T follicular helper cell (primary cell): ENCODE measurements around the gene NLRP7.
"Not testable (repeated sequence)": the region's sequence is repeated elsewhere in the genome, so short reads cannot be mapped to it uniquely, and the experiment has no call there.

ENCODE experiments used
- DNase-seq: peaks from one replicate; pipeline ENCODE4 v3.0.0-alpha.2; 2020; ENCODE audit warnings: low read depth

NLRP7 gene

DNA sequence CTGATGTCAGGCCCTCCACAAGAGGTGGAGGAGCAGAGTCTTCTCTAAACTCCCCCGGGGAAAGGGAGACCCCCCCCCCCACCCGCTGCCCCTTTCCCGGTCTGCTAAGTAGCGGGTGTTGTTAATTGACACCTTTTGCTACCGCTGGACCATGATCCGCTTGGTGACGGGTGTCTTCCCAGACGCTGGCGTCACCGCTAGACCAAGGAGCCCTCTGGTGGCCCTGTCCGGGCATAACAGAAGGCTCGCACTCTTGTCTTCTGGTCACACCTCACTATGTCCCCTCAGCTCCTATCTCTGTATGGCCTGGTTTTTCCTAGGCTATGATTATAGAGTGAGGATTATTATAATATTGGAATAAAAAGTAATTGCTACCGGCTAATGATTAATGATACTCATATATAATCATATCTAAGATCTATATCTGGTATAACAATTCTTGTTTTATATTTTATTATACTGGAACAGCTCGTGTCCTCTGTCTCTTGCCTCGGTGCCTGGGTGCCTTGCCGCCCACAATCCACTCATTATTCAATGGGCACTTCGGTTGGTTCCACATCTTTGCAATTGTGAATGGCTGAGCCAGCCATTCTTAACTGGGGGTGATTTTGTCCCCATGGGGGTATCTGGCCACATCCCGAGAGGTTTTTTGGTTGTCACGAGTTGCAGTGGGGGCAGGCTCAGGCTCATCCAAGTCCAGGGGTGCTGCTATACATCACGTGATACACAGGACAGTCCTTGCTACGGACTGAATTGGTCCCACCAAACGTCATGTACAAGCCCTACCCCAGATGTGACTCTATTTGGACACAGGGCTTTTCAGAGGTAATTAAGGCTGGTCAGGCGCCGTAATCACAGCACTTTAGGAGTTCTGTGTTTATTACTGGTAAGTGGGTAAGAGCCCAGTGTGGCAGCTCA lies 27.4 kb downstream of the NLRP7 start:
- not testable (repeated sequence) for DNase-seq

DNA sequence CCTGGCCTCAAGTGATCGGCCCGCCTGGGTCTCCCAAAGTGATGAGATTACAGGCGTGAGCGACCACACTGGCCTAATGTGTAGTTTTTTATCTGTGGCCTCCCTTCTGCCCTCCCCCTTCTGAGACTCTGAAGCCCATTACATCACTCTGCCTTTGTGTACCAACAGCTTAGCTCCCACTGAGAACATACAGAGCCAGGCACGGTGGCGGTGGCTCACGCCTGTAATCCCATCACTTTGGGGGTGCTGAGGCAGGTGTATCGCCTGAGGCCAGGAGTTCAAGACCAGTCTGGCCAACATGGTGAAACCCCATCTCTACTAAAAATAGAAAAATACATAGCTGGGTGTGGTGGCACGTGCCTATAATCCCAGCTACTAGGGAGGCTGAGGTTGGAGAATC lies 28.8 kb downstream of the NLRP7 start:
- DNase-seq, result no peak

DNA sequence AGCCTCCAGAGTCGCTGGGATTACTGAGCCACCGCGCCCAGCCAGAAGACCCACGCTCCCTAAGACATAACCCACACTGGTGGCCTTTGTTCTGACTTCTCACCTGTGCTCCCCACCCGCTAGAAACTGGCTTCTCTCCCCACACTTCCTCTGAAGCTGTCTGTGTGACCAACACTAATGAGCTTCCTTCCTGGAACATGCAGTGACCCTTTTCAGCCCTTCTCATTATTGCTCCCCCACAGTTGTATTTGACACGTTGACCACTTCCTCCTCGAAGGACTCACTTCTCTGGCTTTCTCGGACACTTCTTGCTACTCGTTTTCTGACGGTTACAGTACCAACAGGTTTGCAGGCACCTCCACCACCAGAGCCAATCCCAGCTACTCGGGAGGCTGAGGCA lies 30.5 kb downstream of the NLRP7 start:
- DNase-seq, result no peak

DNA sequence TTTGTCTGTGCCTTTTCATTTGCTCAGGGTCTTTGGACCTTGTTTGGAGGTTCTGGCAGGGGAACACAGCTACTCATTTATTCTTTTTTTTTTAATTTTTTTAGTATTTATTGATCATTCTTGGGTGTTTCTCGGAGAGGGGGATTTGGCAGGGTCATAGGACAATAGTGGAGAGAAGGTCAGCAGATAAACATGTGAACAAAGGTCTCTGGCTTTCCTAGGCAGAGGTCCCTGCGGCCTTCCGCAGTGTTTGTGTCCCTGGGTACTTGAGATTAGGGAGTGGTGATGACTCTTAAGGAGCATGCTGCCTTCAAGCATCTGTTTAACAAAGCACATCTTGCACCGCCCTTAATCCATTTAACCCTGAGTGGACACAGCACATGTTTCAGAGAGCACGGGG lies 39.4 kb downstream of the NLRP7 start:
- not testable (repeated sequence) for DNase-seq

DNA sequence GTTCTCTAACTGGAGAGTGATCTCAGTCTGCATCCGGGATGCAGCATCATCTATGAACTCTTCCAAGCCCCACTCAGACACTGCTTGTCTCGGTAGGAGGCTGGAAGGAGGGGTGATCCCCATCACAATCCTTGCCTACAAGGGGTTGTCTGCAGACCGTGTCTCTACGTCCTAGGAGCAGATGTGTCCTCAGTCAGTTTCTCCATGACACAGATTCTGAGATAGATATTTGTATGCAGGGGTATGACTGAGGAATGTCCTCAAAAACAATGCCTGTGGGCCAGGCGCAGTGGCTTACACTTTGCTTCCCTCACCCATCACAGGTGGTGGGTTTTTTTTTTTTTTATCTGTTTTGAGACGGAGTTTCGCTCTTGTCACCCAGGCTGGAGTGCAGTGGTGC lies 40.5 kb downstream of the NLRP7 start:
- DNase-seq, result no peak

DNA sequence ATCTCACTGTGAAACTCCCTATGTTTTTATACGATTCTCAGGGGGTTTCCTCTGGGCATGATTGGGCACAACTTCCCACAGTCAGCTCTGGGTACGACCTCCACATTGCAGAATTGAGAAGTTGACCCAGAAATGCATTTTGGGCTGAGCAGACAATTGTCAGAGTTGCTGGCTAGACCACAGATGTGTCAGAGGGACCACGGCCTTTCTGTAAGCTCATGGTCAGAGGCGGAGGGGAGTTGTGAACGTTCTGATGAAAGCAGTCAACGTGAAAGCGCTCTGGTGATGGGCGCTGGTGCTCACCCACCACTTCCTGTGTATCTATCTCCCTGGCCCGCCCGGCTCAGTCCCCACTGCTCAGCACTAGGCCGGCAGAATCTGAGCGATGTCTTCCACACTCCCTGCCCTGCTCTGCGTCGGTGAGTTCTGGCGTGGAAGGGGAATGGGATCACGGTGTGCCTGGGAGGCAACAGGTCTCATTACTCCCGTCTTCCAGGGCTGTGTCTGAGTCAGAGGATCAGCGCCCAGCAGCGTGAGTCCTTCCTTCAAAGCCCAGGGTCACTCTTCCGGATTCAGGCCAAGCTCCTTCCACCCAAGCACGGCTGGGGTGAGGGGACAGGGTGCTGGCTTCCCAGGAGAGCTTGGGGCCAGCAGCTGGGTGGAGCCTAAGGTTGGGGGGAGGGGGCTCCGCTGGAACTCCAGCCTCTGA lies 41.4 kb downstream of the NLRP7 start, which contains the start of gene NCR1:
Gene NCR1 (plus strand): TSS at position 346 of the 709 bp plus-strand sequence. CDS start 40 bp downstream, at position 386.
- DNase-seq, result no peak

DNA sequence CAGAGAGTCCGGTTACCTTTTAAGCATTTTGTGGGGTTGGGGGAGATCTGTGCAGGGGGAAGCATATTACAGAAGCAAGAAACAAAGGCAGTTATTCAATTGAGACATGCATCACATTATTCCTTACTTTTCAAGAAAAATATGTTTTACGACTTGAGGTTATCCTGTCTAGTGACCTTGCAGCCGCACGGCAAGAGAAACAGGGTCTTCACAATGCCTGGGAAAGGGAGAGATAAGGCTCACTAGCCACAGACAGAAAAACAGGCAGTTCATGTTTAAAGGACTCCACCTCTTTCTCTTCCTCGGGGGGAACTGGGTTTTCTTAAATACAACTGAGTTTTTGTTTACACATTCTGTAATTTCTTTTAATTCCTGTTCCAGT lies 41.9 kb downstream of the NLRP7 start:
- DNase-seq, result no peak

DNA sequence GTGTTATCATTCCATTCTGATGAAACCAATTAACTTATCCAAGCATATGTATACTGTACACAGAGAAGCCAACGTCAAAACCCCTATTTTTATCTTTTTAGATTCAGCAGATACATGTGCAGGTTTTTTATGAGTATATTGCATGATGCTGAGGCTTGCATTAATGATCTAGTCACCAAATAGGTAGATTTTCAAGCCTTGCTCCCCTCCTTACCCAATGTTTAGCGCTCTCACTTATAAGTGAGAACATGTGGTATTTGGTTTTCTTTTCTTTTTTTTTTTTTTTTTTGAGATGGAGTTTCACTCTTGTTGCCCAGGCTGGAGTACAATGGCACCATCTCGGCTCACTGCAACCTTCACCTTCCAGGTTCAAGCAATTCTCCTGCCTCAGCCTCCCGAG lies 43.1 kb downstream of the NLRP7 start:
- DNase-seq, result not testable (repeated sequence)

DNA sequence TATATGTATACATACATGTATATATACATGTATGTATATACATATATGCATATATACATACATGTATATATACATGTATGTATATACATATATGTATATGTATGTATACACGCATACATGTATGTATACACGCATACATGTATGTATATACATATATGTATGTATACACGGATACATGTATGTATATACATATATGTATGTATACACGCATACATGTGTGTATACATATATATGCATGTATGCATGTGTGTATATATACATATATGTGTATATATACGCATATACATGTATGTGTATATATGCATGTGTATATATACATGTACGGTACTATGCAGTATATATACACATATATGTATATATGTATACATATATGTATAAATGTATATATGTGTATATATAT lies 44.0 kb downstream of the NLRP7 start:
- DNase-seq, result no peak

DNA sequence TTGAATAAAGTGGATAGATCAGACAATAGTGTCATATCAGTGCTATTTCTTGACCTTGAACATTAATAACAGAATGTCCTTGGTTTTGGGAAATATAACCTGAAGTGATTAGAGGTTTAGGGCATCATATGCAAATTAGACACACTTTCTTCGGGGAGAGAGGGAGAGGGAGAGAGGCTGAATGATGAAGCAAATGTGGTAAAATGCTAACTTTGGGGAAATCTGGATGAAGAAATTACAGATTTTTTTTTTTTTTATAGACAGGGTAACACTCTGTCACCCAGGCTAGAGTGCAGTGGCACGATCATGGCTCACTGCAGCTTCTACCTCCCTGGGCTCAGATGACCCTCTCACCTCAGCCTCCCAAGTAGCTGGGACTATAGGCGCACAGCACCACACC lies 45.3 kb downstream of the NLRP7 start:
- DNase-seq, result no peak

DNA sequence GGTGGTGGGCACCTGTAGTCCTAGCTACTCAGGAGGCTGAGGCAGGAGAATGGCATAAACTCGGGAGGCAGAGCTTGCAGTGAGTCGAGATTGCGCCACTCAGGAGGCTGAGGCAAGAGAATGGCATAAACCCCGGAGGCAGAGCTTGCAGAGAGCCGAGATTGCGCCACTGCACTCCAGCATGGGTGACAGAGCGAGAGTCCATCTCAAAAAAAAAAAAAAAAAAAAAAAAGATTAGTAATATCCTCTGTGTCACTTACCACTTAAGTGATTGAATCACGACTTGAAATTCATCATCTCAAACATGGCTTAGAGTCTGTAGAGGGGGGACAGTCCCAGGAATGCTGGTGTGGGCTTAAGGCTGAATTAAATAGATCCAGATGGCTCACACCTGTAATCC lies 46.2 kb downstream of the NLRP7 start:
- not testable (repeated sequence) for DNase-seq

DNA sequence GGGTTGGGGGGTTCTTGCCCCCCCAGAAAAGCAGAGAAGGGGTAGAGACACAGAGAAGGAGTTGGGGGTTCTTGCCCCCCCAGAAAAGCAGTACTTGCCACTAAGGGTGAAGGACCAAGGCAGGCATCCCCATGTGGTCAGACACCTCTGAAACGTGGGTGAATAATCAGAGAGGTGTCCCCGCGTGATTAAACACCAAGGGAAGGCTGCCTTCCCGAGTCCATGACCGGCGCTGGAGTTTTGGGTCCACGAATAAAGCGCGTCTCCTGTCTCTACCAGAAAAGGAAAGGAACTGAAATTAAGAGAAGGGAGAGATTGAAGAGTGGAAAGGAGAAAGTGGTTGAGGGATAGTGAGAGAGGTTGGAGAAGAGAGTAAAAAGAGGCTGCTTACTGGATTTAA lies 47.7 kb downstream of the NLRP7 start:
- not testable (repeated sequence) for DNase-seq

DNA sequence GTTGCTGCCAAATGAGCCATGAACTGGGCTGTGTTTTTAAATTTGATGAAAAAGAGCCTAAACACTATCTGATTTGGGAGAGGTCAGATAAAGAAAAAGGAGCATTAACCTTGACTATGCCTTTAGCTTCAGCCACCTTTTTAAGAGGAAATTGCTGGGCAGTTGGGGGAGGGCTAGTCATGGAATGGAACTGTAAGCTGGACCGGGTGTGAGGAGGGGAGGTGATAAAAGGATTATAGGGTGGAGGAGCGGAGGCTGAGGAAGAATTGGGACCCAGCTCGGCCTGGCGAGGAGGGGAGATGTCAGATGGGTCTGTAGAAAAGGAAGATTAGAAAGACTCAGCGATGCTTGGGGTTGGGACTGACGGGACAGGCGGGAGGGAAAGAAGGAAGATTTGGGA lies 48.6 kb downstream of the NLRP7 start:
- DNase-seq, result not testable (repeated sequence)

DNA sequence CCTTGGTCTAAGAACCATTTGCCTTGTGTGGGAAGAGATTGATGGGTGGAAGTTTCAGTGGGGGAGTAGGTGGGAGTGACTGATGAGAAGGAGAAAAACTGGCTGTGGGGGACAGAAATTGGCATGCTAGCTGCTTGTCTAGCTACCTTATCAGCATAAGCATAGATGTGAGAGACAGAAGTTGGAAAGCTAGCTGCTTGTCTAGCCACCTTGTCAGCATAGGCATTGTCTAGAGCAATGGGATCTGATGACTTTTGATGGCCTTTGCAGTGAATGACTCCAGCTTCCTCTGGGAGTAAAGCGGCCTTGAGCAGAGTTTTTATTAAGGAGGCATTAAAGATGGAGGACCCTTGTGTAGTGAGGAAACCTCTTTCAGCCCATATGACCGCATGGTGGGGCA lies 51.3 kb downstream of the NLRP7 start:
- DNase-seq, result no peak

DNA sequence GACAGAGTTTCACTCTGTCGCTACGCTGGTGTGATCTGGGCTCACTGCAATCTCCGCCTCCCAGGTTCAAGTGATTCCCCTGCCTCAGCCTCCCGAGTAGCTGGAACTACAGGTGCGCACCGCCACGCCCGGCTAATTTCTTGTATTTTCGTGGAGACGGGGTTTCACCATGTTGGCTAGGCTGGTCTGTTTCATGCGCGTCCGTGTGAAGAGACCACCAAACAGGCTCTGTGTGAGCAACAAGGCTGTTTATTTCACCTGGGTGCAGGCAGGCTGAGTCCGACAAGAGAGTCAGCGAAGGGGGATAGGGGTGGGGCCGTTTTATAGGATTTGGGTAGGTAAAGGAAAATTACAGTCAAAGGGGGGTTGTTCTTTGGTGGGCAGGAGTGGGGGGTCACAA lies 53.2 kb downstream of the NLRP7 start:
- DNase-seq, result not testable (repeated sequence)

DNA sequence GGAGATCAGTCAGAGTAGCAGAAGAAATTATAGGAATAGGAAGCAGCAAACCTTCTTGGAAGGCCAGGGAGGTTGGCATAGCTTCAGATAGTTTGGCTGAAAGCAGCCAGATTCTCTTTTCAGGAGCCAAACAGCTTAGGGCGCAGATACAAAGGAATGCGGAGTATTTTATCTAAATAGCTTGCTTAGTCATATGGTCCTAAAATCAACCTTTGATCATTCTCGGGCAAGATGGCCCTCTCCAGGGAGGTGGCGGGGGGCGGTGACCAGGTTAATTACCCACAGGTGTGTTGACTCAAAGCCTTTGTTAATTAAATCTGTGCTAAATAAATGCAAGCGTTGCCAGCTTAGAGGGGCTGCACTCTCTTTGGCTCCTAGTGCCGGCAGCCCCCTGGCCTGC lies 53.9 kb downstream of the NLRP7 start:
- no peak for DNase-seq

DNA sequence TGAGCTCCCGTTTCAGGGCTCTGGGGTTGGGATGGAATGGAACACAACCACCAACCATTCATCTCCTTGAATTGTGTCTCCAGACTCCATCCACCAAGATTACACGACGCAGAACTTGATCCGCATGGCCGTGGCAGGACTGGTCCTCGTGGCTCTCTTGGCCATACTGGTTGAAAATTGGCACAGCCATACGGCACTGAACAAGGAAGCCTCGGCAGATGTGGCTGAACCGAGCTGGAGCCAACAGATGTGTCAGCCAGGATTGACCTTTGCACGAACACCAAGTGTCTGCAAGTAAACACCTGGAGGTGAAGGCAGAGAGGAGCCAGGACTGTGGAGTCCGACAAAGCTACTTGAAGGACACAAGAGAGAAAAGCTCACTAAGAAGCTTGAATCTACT lies 57.8 kb downstream of the NLRP7 start:
- DNase-seq, result no peak

DNA sequence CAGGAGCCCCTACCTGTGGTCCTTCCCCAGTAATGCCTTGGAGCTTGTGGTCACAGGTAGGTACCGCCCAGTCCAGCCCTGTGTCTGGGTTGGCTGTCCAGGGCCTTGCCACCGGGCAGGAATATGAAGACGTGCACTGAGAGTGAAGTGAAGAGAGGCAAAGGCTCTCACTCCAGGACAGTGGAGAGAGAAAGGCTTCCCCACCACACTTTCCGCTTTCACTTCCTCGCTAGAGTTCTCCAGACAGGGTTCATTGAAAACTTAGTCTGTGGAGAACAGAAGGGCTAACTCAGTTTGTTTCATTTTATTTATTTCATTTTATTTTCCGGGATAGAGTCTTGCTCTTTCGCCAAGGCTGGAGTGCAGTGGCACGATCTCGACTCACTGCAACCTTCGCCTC lies 59.1 kb downstream of the NLRP7 start:
- no peak for DNase-seq

DNA sequence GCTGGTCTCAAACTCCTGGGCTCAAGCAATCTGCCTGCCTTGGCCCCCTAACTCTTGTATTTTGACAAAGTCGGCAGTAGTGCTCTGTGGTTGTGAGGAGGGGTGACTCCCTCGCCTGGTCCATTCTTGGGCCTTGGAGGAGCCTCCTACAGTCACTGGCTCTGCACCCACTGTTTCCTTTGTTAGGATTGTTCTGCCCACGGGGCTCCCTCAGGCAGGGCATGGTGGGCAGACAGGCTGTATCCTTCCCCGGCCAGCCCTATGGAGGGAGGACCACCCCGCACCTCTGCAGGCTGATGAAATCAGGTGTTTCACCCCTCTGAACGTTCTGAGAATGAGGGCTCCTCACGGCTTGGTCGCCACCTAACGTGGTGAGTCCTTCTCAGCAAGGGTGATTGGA lies 64.1 kb downstream of the NLRP7 start:
- no peak for DNase-seq

DNA sequence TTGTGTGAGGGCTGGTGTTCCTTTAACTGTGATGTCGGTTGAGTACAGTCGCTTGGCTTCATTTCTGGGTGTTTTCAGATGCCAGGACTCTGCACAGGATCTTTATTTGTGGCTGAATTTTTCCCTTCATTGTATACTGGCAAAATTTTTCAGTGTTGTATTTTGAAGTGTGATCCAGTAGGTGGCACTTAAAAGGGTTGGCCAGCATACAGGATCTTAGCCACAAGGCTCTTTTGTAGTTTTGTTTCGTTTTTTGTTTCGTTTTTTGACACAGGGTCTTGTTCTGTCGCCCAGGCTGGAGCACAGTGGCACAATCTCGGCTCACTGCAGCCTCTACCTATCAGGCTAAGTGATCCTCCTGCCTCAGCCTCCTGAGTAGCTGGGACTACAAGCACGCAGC lies 64.6 kb downstream of the NLRP7 start:
- no peak for DNase-seq

DNA sequence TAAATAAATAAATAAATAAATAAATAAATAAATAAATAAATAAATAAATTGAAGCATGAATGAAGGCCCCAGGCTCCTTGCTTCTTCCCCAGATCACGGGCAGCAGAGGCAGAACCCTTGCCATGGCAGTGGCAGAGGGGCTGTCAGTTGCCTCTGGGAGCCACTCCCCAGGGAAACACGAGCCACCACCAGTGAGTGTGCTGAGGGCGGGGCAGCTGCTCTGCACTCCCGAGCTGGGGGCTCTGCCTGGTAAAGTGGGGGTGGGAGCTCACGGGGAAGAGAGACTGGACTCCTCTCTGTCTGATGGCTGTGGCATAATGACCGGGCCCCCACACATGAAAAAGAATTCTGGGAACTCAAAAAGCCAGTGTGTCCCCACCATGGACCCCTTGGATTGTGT lies 65.4 kb downstream of the NLRP7 start:
- no peak for DNase-seq

DNA sequence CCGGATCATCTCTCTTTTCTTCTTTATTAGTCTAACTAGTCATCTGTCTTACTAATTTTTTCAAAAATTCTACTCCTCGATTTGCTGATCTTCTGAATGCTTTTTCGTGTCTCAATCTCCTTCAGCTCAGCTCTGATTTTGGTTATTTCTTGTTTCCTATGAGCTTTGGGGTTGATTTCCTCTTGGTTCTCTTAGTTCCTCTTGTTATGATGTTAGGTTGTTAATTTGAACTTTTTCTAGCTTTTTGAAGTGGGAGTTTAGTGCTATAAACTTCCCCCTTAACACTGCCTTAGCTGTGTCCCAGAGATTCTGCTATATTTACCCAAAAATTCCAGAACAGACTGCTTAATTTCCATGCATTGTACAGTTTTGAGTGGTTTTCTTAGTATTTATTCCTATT lies 69.9 kb downstream of the NLRP7 start:
- DNase-seq, result no peak

DNA sequence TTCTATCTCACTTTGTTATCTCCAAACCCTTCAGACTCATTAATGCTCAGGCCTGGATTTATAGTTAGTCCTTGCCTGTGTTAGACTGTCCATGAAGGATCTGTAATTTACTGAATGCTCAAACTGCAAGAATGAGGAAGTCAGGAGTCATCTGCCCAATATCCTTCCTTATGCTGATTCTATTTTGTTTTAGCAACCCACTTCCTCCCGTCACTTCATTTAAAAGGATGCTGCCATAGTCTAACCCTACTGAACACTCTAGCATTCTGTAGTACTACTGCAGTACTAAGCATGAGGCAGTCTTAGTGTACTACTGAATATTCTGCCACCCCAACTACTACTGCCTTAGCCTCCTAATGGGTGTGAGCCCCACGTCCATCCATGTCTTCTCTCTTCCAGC lies 71.8 kb downstream of the NLRP7 start:
- DNase-seq, result no peak
